HG02852 (cell line): ENCODE measurements around the gene ANXA7.

Experiments used
- ATAC-seq: cut with Tn5 transposase; IDR thresholded peaks from one replicate; pipeline ENCODE4 v1.9.1; 2021; ENCODE audit warnings: mild to moderate bottlenecking, moderate library complexity; ENCODE audit not compliant: unreplicated experiment

The ANXA7 gene

DNA sequence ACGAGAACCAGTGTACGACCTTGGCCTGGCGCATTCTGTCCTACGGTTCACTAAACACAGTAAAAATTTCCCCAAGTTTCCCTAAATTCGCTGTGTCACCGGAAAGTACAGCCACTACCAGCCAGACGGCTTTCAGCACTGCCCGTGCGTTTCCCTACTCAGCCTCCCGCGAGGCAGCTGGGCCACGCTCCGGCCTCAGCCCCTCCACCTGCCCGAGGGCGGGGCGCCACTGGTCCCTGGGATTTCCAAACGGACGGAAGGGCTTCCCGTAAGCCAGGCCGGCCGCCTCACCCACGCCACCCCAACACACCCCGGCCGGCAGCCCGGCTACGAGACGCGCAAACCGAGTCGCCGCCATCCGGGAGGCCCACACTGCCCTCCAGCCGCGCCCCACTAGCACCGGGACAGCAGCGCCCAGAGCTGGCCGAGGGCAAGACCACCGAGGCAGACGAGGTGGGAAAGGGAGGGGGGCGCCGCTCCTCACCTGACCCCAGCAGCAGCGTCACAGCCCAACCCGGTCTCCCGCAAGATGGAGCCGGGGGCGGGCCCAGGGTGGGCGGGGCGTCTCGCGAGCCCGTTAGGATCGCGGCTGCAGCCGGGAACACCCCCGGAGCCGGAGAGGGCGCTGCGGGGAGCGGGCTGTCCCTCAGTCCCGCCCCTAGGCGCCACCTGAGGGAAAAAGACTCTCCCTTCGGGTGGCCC, at the start of gene ANXA7:
Gene ANXA7 (minus strand): TSS at position 531 of the 702 bp plus-strand sequence. CDS start 13,202 bp downstream, outside the sequence.
- ATAC-seq, result peak; percentile 87

DNA sequence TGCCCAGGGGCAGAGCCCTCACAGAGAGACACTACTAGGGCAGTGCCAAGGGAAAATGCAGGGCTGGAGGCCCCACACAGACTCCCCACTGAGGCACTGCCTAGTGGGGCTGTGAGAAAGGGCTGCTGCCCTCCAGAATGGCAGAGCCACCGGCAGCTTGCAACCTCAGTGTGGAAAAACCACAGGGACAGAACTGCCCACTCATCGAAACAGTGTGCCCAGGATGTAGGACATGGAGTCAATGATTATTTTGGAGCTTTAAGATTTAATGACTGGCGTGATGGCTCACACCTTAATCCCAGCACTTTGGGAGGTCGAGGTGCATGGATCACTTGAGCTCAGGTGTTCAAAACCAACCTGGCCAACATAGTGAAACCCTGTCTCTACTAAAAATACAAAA, 47.0 kb upstream of the ANXA7 start:
- no peak for ATAC-seq

DNA sequence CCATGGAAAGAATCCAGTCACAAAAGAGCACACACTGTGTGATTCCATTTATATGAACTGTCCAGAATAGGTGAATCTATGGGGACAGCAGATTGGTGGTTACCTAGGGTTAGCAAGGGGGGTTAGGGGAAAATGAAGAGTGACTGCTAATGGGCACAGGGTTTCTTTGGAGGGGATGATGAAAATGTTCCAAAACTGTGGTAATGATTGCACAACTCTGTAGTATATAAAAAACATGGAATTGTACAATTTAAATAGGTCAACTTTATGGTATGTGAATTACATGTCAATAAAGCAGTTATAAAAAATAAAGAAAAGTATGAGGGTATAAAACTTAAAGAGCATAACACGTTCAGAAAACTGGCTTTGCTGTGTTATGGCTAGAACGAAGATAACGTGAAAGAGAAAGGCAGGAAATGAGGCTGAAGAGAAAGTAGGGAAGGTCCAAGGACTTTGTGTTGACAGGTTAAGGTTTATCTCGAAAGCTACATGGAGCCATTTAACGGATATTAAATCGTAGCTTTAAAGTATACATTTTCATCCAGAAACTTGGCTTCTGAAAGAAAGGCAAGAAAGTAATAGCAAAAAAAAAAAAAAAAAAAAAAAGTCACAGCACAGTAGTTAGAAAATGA, 45.9 kb upstream of the ANXA7 start:
- no peak for ATAC-seq

DNA sequence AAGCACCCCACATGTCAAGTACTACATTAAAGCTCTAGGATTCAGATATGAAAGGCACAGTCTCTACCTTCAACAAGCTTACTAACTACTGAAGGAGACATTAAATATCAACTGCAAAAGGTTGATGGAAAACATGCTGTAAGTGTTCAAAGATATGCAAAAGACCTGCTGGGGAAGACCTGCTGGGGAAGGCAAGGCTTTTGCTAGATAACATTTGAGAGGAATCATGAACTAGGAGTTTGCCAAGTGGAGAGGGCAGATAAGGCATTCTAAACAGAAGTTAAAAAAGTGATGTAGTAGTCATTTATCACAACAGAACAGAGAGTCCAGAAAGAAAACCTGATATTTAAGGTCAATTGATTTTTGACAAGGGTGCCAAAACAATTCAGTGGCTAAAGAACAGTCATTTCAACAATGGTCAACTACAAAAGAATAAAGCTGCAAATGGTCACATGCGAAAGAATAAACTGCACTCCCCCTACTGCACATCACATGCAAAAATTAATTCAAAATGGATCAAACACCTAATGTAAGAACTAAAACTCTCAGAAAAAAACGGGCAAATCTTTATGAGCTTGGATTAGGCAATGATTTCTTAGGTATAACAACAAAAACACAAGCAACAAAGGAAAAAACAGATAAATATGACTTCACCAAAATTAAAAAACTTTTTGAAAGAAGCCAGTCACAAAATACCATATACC, 42.5 kb upstream of the ANXA7 start:
- no peak for ATAC-seq

DNA sequence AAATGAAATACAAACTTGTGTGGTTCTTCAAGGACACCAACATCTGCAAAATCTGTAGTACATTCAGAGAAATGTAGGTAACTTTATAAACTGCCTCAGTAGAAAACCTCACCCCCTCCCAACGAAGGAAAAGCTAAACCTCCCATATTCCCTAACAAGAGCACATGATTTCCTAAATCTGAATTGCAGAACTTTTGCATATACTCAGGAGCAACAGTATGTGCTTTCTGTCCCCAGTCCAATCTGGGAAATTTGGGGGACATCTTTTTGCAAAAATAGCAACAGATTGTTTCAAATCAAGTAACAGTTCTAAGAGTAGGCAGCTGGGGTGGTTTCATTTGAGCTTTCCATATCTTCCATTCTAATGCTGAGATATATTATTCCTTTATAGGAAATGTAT, 35.3 kb upstream of the ANXA7 start:
- no peak for ATAC-seq

DNA sequence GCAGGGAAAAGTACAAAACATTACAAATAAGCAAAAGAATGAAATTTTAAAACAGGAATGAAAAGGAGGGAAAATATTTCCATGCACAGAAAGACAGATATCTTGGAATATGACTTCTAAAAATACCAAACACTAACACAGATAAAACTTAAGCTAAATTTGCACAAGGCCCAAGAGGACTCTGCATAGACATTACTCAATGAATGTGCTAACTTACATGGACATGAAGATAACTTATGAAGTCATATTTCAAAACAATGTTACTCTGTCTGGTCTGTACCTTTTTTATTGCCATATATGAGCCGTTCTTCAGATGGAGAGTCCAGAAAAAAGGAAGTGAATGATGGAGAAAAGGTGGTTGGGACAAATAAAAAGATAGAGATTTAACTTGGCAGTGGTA, 34.5 kb upstream of the ANXA7 start:
- no peak for ATAC-seq

DNA sequence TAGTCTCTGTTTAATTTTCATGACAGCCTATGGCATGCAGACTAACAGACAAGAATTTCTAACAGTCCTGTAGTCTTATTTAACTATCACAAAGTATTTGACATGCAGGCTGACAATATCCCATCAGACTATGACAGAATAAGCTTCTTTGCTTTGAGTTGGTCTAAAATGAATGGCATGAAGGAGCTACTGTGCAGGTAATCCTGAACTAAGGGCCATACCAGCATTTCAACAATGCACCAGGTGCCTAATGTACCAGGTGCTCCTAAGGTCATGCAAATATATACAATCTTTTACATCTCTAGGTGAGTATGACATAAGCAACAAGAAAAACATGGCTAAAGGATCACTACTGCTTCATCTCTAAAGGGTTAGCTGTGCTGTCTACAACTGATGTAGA, 33.1 kb upstream of the ANXA7 start:
- no peak for ATAC-seq

DNA sequence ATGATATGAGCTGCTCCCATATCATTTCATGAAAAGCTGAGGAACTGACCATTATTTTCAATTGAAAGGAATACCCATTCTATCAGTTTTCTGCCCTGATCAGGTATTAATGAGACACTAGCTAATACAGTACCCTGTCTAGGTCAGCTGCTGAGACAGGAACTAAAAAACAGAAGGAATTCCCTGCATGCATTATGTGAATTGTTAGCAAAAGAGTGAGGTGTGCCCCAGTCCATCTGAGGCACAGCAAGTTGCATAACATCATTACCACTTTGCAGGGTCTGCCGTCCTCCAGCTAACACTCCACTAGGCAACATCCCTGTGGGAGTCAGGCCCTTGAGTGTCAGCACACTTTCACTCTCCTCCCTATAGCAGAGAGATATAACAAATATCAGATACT, 30.6 kb upstream of the ANXA7 start:
- no peak for ATAC-seq

DNA sequence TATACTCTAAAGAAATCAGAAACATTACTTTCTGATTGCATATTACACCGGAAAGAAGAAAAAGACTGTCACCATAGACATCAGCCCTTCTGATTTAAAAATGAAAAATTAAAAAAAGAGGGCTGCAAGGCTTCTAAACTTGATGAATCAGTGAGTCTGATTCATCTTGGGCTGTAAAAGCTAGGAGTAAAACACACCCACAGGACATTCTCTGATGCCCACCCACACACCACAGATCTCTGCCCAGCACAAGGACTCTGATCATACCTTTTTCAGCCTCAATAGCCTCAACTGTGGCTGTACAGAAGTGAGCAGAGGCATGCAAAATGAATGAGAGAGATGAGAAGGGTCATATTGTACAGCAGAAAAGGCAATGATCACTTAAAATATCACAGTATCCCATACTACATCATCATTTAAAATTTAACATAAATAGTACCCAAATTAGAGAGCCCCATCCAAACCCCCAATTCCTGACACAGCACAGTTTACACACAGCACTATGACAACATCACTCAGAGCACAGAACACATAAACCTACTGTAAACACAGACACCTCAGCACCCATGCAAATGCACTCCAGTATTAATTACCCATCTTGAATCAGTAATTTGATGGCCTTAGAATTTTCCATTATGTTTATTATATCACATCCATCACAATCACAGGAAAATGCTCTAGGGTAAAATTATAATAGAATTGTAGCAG, 25.9 kb upstream of the ANXA7 start:
- ATAC-seq, result no peak

DNA sequence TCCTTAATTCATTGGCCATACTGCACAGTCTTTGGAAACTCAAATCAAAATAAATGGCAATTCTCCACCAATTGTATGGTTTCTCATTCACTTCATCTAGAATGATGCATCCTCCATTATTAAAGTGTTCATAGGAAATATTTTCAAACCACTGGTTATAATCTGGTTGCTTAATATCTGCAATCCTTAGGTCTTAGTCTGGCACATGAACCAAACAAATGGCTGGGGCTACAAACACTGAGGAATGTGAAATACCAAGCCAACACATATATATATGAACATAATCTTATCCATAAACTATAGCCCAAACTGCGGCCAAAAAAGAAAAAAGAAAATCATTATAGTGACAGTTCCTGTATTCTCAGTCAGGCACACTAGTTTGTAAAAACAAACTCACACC, 25.2 kb upstream of the ANXA7 start:
- ATAC-seq, result no peak

DNA sequence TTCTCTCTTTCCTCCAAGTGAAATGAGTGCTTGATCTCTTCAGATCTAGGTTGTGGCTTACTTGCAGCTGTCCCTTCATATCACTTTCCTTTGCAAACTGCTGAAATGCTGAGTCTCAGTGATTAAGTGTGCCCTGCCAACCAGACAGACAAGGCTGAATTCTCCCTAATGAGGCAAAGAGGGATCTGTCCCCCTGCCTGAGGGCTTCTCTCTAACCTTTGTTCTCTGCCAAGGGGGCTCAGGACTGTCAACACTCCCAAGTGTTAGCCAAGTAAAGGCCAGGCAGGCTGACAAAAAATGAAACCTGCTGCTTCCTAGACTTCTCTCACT, 19.6 kb upstream of the ANXA7 start, which contains the start of gene MSS51:
Gene MSS51 (minus strand): TSS at position 24 of the 330 bp plus-strand sequence. CDS start 5,277 bp downstream, outside the sequence.
- no peak for ATAC-seq

DNA sequence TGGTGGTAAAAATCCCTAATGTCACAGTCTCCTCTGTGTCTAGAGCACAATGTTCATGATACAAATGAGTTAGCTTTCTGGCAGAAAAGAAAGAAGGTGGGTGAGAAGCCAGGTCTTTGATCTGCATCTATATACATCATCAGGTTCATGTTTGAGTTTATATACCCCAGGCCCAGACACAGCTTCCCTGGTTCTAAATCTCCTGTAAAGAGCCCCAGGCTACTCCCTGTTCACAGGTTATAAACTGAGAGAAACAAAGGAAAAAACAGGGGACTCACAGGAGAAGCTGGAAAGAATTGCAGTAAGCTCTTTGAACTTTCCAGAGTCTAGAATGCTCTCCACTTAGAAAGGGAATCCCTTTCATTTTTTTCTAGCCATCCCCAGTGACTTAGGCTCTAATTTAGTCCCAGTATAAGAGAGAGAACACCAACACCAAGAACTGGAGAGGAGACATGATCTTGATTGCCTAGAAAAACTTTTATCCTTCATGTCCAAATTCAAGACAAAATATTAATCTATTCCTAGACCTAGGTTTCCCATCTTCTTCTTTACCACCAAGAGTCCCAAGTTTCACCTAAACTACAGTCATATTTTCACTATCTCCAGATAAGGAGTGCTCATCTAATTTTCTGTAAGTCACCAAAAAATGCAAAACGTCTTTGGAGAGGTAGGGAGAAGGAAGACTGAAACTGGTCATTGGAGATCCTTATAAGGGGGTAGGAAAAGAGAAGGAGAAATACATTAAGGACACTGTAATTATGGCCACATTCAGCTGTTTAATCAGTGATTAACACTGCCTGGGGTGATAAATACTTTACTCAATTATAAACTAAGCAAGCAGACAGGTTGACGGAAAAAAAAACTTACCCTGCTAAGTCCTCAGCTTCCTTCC, 19.0 kb upstream of the ANXA7 start:
- no peak for ATAC-seq

DNA sequence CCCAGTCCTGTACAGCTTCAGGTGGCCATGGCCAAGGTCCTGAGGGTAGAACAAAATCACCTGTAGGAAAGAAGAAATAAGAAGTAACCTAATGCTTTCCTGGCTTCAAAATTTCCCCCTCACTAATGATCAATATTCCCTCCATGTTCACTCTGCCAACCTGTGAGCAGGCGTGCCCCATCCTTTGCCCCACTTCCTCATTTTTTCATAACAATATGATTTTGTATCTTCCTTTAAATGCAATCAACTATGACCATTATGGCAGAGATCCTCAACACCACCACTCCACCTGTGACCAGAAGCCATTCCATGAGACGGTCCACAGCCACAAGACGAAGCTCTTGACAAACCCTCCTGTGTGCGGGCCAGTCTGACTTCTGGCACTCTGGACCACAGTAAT, 12.5 kb upstream of the ANXA7 start:
- no peak for ATAC-seq

DNA sequence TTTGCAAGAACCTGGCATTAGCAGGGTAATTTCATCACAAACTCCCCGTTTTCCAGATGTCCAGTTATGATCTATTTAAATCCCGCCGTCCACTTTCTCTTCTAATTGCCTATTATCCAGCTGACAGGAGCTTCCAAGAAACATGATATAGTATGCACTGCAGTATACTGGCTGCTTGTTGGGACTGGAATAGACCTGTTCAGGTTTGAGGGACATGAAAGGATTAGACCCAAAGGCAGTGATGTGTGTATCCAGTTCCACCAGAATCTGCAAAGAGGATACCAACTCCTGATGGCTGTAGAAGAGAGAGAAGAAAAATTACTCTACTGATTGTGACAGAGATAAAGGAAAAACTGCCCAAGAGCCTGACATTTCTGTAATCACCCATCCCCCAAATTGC, 10.6 kb upstream of the ANXA7 start:
- ATAC-seq, result no peak

DNA sequence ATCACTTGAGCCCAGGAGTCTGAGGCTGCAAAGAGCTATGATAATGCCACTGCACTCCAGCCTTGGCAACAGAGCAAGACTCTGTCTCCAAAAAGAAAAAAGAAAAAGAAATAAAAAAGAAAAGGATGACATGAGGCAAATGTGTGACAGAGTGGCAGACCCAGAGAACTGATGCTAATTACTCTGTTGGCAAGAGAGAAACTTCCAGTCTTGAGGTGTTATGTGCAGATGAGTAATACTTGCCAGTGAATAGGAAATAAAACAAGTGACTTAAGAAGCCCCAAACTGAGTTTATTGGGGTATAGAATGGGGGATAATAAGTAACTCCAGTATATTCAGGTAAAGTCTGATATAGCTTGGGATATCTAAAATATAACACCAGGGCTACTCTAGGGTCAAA, 9.5 kb upstream of the ANXA7 start:
- ATAC-seq, result no peak

DNA sequence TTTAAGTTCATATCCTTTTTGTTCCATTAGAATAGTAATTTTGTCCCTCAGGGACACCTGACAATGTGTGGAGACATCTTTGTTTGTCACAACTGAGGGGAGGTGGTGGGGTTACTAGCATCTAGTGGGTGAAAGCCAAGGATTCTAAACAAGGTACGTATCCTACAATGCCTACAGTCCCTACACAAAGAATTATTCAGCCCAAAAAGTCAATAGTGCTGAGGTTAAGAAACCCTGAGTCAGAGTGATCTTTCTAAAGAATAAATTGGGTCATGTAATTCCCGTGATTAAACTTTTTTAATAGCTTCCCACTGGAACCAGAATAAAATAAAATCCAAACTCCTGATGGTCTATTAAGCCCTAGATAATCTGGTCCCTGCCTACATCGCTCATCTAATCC, 2.7 kb upstream of the ANXA7 start:
- no peak for ATAC-seq

DNA sequence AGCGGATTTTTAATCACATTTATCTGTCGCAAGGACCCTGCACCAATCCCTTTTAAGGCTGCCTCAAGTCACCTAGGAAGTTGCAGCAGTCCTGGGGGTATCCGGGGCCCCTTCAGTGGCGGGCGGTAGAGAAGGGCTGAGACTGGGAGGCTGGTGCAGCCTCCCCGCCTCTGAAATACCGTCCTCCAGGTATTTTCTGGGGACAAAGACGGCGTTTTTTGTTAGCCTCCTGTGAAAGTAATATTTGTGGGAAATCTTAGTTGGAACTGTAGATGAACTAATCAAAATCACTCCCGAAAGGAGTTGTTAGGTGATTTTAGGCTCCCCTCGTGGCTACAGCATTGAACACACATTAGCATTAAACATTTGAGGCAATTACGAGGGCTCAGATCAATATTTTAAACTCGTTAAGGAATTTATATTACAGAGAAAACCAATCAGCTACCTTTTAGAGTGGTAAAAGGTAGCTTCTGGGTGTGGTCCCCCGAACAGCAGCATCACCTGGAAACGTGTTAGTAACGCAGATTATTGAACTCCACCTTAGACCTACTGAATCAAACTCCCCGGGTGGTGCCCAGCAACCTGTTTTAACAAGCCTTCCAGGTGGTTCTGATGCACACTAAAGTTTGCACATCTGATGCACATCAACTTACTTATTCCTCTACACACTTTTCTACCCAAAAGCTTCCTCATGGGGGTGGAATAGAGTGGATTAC, 530 bp upstream of the ANXA7 start:
- peak; percentile 30 for ATAC-seq

DNA sequence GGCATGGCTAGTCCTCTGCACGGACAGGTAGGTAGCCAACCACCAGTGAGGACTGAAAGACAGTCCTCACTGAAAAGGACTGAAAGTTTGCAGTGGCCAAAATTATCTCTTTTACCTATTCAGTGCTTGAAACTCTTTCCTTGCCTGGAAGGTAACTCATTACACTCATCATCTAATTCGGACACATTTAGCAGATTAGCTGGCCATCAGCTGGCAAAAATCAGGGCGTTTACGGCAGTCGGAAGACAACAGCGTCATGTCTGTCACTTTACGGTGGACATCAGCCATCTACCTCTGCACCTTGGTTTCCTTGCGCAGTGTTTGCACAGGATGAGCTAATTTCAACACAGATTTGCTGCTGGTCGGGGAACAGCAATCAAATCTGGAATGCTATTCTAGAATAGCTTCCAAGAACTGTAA, 740 bp downstream of the ANXA7 start:
- ATAC-seq, result peak; percentile 20

DNA sequence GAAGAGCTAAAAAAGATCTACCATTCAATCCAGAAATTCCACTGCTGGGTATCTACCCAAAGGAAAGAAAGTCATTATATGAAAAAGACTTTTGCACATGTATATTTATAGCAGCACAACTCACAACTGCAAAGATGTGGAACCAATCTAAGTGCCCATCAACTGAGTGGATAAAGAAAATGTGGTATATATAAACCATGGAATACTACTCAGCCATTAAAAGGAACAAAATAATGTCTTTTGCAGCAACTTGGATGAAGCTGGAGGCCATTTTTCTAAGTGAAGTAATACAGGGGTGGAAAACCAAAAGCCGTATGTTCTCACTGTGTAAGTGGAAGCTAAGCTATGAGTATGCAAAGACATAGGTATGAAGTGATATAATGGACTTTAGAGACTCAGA, 3.0 kb downstream of the ANXA7 start:
- ATAC-seq, result no peak

DNA sequence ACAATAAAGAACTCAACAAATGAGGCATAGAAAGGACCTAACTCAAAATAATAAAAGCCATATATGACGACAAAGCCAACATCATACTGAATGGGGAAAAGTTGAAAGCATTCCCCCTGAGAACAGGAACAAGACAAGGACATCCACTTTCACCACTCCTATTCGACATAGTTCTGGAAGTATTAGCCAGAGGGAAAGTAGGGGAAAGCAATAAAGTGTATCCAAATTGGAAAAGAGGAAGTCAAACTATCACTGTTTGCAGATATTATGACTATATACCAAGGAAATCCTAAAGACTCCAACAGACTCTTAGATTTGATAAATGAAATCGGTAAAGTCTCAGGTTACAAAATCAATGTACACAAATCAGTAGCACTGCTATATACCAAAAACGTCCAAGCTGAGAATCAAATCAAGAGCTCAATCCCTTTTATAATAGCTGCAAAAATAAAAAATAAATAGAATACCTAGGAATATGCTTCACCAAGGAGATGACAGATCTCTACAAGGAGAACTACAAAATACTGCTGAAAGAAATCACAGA, 4.8 kb downstream of the ANXA7 start:
- ATAC-seq, result no peak
